Measurements from ENCODE around the gene PGS1.

The PGS1 gene

DNA sequence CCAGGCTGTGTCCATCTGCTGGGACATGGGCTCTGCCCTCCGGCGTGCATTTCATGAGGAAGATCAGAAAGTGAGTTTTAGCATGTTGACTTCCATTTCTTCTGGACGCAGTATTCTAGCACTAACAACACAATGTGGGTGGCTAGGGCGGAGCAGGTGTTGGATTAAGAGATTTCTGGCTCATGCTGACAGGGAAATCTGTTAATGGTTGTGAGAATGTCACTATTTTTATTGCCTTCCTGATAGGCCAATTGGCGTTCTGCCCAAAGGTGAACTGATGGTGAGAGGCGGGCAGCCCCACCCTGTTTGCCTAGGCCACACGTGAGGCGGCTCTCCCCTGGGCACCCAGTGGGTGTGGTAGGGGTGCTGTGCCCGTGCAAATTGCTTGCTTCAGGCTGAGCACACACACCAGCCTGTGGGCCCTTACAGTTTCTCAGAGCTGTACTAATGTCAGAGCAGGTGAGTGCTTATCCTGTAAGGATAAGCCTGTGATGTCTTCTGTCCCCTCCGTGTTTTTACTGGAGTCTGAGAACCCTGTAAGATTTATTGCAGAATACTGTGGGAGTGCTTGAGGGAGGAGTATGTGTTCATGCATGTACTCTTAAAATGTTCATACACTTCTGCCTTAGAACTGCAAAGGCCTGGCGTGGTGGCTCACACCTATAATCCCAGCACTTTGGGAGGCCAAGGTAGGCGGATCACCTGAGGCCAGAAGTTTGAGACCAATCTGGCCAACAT, 30.9 kb downstream of the PGS1 start:
- DNase-seq (ENCODE audit: low spot score): no peak

DNA sequence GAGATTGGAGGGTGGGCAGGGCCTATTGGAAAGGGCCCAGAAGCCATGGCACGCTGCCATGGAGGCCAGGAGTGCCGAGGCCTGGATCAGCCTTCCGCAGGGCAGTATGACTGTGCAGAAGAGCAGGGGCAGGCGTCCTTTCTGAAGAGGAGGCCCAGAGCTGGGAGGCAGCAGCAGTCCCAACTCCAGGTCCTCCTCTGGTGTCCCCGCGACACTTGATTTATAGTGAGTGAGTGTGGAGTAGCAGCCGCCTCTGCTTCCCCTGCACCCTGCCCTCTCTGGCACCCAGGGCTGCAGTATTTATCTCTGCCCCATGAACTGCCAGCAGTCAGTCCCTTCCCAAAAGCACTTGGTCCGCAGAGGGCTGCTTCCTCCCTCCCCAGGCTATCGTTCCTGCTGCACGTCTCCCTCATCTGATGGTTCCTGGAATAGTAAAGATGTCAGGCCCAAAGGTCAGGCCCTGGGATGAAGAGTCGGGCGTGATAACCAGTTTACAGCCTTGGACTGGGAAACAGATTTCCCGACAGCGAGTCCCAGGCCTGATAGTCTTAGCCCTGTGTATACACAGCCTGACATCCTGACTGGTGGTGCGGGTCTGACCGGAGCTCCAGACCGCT, 32.9 kb downstream of the PGS1 start:
- no peak for DNase-seq (ENCODE audit: low spot score)

DNA sequence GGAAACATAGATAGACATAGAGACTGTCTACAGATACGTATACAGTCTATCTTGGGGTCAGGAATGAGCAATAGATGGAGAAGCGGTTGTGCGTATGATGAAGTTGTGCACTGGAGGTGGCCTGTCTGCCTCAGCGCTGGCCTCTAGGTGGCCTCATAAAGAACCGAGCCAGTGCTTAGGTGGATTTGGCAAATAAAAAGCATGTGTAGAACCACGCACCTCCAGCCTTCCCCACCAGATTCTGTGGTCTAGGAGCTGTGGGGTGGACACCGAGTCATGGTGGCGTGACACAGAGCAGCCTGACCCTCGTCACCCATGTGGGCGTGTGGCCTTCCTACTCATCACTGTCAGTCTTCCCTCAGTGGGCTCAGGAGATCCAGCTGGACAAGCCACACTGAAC, 34.0 kb downstream of the PGS1 start:
- no peak for DNase-seq (ENCODE audit: low spot score)

DNA sequence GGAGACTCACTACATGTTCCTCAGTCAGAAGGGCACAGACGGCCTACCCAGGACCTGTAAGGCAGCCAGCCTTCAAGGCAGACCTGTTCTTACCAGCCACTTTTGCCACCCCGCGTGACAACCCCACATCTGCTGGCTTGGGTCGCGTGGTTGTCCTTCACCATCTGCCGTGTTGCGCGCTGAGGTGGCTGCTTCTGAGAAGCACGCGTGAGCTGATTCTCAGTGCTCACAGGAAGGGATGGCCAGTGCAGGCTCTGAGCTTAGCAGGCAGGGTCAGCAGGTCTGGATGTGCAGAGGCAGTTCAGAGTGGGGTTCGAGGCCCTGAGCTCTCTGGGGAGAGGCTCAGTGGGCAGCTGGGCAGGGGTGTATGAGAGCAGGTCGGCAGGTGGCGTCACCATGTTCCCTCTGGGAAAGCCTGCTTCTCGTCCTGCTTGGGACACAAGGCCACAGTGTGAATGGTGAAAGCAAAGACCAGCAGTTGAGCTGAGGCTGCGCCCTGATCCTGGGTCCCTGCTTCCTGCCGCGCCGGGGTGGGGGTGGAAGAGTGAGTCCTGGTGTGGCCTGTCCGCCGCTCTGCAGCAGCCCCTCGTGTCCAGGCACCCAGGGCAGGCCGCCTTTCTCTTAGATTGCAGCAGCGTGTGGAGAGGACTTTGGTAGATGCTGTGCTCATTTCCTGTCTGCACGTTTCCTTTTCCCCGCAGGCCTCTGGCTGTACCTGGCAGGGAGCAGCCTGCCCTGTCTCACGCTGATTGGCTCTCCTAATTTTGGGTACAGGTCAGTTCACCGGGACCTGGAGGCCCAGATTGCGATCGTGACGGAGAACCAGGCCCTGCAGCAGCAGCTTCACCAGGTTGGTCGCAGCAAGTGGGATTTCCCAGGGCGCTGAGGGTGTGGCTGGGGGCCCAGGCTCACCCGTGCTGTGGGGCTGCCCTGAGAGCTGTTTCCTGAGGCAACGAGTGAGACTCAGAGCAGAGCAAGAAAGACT, 36.0 kb downstream of the PGS1 start:
- no peak for DNase-seq (ENCODE audit: low spot score)

DNA sequence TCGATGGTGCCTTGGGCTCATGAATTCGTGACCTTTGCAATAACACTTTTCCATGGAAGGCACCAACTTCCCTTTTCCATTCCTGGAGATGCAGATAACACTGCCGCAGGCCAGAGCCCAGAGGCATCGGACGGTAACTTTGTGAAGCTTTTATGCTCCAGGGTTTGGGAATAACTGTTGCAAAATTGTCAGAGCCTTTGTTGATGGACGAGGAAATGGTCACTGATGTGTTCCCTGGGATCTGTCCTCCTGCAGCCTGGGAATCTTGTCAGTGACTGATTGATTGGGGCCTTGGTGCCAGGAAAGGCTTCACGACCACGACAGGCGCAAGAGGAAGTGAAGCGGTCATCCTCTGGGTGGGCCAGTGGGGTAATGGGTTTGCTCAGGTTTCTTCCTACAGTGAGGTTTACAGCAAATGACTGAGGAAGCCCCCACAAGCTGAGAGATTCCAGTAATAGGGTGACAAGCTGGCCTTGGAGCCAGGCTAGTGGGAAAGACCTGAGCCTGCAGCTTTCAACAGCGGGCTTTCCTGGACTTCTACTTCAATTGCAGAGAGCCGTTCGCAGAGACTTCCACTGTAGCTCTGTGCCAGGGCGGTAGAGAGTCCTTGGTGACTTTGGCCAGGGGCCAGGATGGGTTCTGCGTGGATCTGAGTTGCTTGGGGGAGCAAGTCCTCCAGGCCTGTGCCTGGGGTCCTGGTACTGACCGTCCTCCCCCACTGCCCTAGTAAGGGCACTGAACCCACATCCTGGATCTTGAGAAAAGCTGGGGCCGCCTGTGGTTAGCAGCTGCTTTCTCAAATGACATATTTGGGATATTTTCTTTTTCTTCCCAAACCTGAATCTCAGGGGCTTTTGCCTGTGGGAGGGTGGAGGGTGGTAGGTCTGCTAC, 37.6 kb downstream of the PGS1 start:
- no peak for DNase-seq (ENCODE audit: low spot score)

GRCh38 chr17:78416791-78417530, 38.5 kb downstream of the PGS1 start:
- peak; percentile 66 for DNase-seq (ENCODE audit: low spot score)

- DNase-seq (ENCODE audit: low spot score): no peak
Measured at GRCh38 chr17:78417531-78417909, 39.1 kb downstream of the PGS1 start.

- no peak for DNase-seq (ENCODE audit: low spot score)
Measured at GRCh38 chr17:78418326-78419026, 40.0 kb downstream of the PGS1 start.

DNA sequence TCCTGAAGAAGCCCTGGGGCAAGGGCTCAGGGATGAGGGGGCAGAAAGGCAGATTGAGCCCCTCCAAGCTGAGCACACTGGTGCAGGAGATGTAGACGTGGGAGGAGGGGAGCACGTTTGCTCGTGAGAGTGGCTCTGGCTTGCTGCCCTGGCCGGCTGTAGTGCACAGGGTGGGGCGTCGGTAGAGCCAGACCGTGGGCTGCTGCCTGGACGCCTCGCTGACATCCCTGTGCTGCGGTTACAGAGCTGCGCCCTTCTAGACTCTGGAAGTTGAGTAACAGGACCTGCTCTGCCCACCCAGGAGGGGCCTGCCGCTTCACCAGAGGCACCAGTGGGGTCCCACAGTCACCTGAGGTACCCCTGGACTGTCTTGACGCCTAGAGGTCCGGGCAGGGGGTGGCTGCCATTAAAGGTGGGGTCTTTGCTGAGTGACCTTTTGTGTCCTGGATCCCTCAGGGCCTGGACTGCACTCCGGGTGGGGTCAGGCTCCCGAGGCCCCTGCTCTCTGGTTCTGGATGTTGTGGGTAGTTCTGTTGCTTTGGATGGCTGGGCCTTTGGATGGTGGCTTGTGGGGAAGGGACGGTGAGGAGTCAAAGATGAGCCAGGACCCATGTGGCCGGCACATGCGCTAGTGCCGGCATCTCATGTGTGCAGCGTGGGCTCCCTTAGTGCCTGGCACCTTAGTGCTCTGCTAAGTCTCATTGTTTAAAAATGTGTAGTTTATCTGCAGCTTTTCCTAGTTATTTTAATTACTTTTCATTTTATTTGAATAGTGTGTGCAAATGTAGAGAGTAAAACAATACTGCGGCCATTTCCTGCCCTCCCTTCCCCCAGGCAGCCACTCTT, 41.7 kb downstream of the PGS1 start:
- DNase-seq (ENCODE audit: low spot score): no peak

GRCh38 chr17:78421084-78421533, 42.7 kb downstream of the PGS1 start:
- no peak for DNase-seq (ENCODE audit: low spot score)

DNA sequence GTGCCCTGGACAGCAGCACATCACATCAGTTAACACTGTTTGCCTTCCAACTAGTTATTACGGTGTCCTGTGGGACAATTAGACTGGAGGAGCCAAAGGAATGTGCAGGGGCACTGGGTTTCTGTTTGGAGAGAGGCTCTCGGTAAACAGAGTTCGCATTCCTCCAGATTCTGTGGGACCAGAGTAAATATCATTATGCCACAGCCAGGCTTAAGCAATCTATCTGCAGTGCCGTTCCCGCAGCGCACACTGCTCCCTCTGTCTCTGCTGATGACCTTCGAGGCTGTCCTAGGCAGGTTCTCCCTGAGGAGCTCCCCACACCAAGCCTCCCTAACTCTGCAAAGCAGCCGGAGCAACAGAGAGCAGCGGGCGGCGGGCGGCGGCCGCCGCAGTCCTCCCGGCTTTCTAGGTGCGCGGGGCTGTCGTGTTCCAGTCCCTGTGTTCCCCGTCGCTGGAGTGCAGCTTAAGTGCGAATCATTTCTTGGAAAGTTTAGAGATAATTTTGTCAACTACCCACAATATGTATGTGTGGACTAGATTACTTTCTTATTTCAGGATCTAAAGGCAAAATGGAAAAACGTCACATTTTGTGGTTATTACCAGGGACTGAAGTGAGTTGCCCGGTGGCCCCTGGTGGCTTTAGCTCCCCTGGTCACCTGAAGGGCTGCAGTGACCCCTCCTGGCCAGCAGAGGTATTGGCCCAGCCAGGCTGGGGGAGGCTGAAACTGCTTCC, 43.3 kb downstream of the PGS1 start:
- DNase-seq (ENCODE audit: low spot score): peak; percentile 82

- no peak for DNase-seq (ENCODE audit: low spot score)
Measured at GRCh38 chr17:78422267-78422605, 43.8 kb downstream of the PGS1 start.

DNA sequence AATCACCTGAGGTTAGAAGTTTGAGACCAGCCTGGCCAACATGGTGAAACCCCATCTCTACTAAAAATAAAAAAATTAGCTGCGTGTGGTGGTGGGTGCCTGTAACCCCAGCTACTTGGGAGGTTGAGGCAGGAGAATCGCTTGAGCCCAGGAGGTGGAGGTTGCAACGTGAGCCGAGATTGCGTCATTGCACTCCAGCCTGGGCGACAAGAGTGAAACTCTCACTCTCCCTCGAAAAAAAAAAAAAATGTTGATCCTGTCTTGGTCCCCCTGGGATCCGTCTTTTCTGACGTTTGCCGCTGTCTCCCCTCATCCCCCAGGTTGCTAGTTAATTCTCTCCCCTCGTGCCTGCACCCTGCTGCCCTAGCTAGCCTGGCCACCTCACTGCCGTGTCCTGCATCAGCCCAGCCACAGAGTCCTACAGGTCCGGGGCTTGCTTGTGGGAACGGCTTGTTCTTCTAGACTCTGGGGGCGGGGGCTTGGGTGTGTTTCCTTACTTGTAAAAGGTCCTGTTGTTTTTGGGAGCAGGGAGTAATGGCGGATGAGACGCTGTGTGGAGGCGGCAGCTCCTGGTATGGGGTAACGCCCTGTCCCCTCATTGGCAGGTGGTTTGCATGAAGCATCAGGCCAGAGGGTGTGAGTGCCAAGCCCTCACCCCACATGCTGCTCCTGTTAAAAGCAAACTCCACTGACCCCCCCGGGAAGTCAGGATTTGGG, 44.6 kb downstream of the PGS1 start:
- DNase-seq (ENCODE audit: low spot score): no peak

- DNase-seq (ENCODE audit: low spot score): no peak
Measured at GRCh38 chr17:78423961-78424675, 45.7 kb downstream of the PGS1 start.

DNA sequence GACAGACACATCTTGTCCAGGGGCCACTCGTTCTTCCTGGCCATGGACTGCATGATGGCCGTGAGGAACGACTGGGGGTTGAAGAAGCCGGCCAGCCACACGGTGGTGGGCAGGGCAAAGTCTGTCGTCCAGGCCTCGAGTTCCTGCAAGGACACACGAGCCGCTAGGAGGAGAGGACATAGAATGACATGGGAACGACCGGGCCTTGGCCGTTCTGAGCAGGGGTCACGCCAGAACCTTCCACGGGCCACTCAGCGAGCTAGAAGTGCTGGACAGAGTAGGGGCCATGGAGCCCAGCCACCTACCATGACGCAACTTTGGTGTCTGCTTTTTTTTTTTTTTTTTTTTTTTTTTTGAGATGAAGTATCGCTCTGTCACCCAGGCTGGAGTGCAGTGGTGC, 47.0 kb downstream of the PGS1 start:
- DNase-seq (ENCODE audit: low spot score): no peak

DNA sequence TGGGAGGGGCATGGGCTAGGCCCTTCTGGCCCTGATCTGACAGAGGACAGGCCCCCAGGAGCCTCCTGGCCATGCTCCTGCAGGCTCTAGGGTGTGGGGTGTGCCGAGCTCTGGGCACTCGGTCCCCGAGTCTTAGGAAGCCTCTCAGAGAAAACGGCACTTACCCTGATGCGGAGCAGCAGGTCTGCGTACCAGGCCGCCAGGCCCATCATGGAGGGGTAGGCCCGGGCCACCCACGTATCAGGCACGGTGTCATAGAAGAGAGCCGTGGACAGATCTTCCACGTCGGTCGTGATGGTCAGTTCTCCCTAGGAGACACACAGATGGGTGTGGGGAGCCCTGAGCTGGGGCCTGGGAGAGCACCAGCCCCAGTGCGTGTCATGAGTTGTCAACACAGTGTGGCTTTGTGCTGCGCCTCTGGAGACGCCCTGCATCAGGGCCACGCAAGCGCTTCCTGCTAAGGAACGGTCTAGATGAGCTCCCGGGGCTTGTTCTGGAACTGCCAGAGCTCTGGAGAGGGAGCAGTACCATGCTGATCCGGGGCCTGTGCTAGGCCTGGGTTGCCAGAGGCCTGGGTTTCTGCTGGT, 47.9 kb downstream of the PGS1 start:
- peak; percentile 76 for DNase-seq (ENCODE audit: low spot score)

GRCh38 chr17:78427140-78427539, 48.7 kb downstream of the PGS1 start:
- no peak for DNase-seq (ENCODE audit: low spot score)
